SU-DHL-6 (cell line): ENCODE measurements around the gene SLC30A3.

ENCODE experiments used
- H2AFZ ChIP-seq: fragments of 200-600 bp; sonication (generic); 2 replicates; pipeline ENCODE4 v1.6.1; 2014; ENCODE audit warnings: low read depth, mild to moderate bottlenecking, moderate library complexity, mixed read lengths, antibody characterized with exemption, low read length; ENCODE audit not compliant: severe bottlenecking
- H3F3A ChIP-seq: fragments of 200-600 bp; shearing (Covaris generic); 2 replicates; pipeline ENCODE4 v1.6.0; 2016; ENCODE audit warnings: antibody characterized with exemption, mild to moderate bottlenecking; ENCODE audit not compliant: insufficient read depth
- H3K27ac ChIP-seq: fragments of 200-600 bp; sonication (generic); 2 replicates; pipeline ENCODE4 v1.5.1; 2016; ENCODE audit warnings: low read depth, mild to moderate bottlenecking, low read length, moderate library complexity, mixed read lengths
- H3K27me3 ChIP-seq: fragments of 200-600 bp; sonication (generic), shearing (Covaris generic); 2 replicates; pipeline ENCODE4 v1.6.0; 2014; ENCODE audit warnings: mild to moderate bottlenecking, low read length
- H3K36me3 ChIP-seq: fragments of 200-600 bp; sonication (generic); 2 replicates; pipeline ENCODE4 v1.6.1; 2014; ENCODE audit warnings: mild to moderate bottlenecking, low read length, mixed read lengths
- H3K4me2 ChIP-seq: fragments of 300-600, 200-600 bp; shearing (Covaris generic), sonication (generic); 2 replicates; pipeline ENCODE4 v1.6.0; 2014; ENCODE audit warnings: low read length, low read depth, mild to moderate bottlenecking; ENCODE audit not compliant: poor library complexity, severe bottlenecking
- H3K4me3 ChIP-seq: fragments of 200-600 bp; sonication (generic); 2 replicates; pipeline ENCODE4 v1.5.1; 2014; ENCODE audit warnings: antibody characterized with exemption, low read length, mild to moderate bottlenecking, mixed read lengths; ENCODE audit not compliant: insufficient read depth, poor library complexity, severe bottlenecking
- H3K79me2 ChIP-seq: fragments of 200-600 bp; sonication (generic); 2 replicates; pipeline ENCODE4 v1.6.1; 2014; ENCODE audit warnings: mild to moderate bottlenecking, low read length, moderate library complexity; ENCODE audit not compliant: insufficient read depth
- H3K9ac ChIP-seq: fragments of 200-600 bp; sonication (generic); 2 replicates; pipeline ENCODE4 v1.7.0; 2014; ENCODE audit warnings: mild to moderate bottlenecking, low read length
- H3K9me2 ChIP-seq: fragments of 200-600 bp; sonication (generic); replicated peaks from 2 replicates; pipeline ENCODE4 v1.6.1; 2014; ENCODE audit warnings: low read length; ENCODE audit not compliant: insufficient read depth
- H3K9me3 ChIP-seq: fragments of 200-600 bp; sonication (generic); 2 replicates; pipeline ENCODE4 v1.6.1; 2014; ENCODE audit warnings: low read length, mixed read lengths; ENCODE audit not compliant: insufficient read depth
- H4K20me1 ChIP-seq: fragments of 200-600 bp; sonication (generic); 2 replicates; pipeline ENCODE4 v1.6.1; 2014; ENCODE audit warnings: low read depth, mild to moderate bottlenecking, antibody characterized with exemption, low read length, moderate library complexity, mixed read lengths
- EZH2phosphoT487 ChIP-seq: fragments of 200-600 bp; sonication (generic), shearing (Covaris generic); conservative IDR thresholded peaks from 2 replicates; pipeline ENCODE4 v1.6.1; 2018; ENCODE audit warnings: mild to moderate bottlenecking, antibody characterized with exemption, low read length, moderate library complexity, mixed read lengths
- TF ChIP-seq, protein P1 (sequence below): fragments of 200-600 bp; sonication (generic); IDR thresholded peaks from one replicate; pipeline ENCODE4 v1.5.1; 2017; ENCODE audit warnings: antibody characterized with exemption, mild to moderate bottlenecking, low read length, moderate library complexity; ENCODE audit not compliant: insufficient read depth, poor library complexity, severe bottlenecking

SLC30A3 gene

GRCh38 chr2:27288610-27289009 is 25.8 kb upstream of the SLC30A3 start:
- Histone ChIP-seq H3K4me2 (no peak overlapping the region), H3K9me3 (no peaks in the 10 kb centered on the region), H3K9ac (no peak overlapping the region), H3K27ac (no peak overlapping the region), H2AFZ (no peak overlapping the region), H3K36me3 (no peaks in the 10 kb centered on the region), H3K27me3 (no peaks in the 10 kb centered on the region), H3K4me3 (no peak overlapping the region), H3F3A (no peaks in the 10 kb centered on the region), H4K20me1 (no peaks in the 10 kb centered on the region), H3K9me2 (no peaks in the 10 kb centered on the region), H3K79me2 (no peaks in the 10 kb centered on the region)
- TF ChIP-seq EZH2phosphoT487, result no peak
- TF ChIP-seq, protein P1, sequence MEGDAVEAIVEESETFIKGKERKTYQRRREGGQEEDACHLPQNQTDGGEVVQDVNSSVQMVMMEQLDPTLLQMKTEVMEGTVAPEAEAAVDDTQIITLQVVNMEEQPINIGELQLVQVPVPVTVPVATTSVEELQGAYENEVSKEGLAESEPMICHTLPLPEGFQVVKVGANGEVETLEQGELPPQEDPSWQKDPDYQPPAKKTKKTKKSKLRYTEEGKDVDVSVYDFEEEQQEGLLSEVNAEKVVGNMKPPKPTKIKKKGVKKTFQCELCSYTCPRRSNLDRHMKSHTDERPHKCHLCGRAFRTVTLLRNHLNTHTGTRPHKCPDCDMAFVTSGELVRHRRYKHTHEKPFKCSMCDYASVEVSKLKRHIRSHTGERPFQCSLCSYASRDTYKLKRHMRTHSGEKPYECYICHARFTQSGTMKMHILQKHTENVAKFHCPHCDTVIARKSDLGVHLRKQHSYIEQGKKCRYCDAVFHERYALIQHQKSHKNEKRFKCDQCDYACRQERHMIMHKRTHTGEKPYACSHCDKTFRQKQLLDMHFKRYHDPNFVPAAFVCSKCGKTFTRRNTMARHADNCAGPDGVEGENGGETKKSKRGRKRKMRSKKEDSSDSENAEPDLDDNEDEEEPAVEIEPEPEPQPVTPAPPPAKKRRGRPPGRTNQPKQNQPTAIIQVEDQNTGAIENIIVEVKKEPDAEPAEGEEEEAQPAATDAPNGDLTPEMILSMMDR, result no peak

- H3F3A ChIP-seq, result no peaks in the 10 kb centered on the region
- TF ChIP-seq, protein P1, result no peak
- TF ChIP-seq EZH2phosphoT487, result no peak
- H3K9ac ChIP-seq, result no peak overlapping the region
- H3K27ac ChIP-seq, result no peak overlapping the region
- no peak overlapping the region for H3K4me3 ChIP-seq
- no peaks in the 10 kb centered on the region for H4K20me1 ChIP-seq
- no peaks in the 10 kb centered on the region for H3K27me3 ChIP-seq
- no peaks in the 10 kb centered on the region for H3K9me3 ChIP-seq
- H3K9me2 ChIP-seq, result no peaks in the 10 kb centered on the region
- no peaks in the 10 kb centered on the region for H3K79me2 ChIP-seq
- H3K36me3 ChIP-seq, result no peaks in the 10 kb centered on the region
- no peak overlapping the region for H3K4me2 ChIP-seq
- no peak overlapping the region for H2AFZ ChIP-seq
Measured at GRCh38 chr2:27285481-27285880, 22.6 kb upstream of the SLC30A3 start.

- no peaks in the 10 kb centered on the region for H3K36me3 ChIP-seq
- H3K9ac ChIP-seq, result no peak overlapping the region
- TF ChIP-seq, protein P1, result no peak
- no peak for TF ChIP-seq EZH2phosphoT487
- H3K27ac ChIP-seq, result no peak overlapping the region
- H3K27me3 ChIP-seq, result no peaks in the 10 kb centered on the region
- H3K9me2 ChIP-seq, result no peaks in the 10 kb centered on the region
- no peak overlapping the region for H2AFZ ChIP-seq
- no peaks in the 10 kb centered on the region for H3K79me2 ChIP-seq
- H3F3A ChIP-seq, result no peaks in the 10 kb centered on the region
- no peaks in the 10 kb centered on the region for H3K9me3 ChIP-seq
- H4K20me1 ChIP-seq, result no peaks in the 10 kb centered on the region
- H3K4me3 ChIP-seq, result no peak overlapping the region
- no peak overlapping the region for H3K4me2 ChIP-seq
Measured at GRCh38 chr2:27284996-27285395, 22.1 kb upstream of the SLC30A3 start.
